Measurements from ENCODE around the gene QPCTL.
A peak's percentile ranks its signal among the peaks of the same experiment; 100 is the strongest.
"Not testable (repeated sequence)": the region's sequence is repeated elsewhere in the genome, so short reads cannot be mapped to it uniquely, and the experiment has no call there.

QPCTL gene

DNA sequence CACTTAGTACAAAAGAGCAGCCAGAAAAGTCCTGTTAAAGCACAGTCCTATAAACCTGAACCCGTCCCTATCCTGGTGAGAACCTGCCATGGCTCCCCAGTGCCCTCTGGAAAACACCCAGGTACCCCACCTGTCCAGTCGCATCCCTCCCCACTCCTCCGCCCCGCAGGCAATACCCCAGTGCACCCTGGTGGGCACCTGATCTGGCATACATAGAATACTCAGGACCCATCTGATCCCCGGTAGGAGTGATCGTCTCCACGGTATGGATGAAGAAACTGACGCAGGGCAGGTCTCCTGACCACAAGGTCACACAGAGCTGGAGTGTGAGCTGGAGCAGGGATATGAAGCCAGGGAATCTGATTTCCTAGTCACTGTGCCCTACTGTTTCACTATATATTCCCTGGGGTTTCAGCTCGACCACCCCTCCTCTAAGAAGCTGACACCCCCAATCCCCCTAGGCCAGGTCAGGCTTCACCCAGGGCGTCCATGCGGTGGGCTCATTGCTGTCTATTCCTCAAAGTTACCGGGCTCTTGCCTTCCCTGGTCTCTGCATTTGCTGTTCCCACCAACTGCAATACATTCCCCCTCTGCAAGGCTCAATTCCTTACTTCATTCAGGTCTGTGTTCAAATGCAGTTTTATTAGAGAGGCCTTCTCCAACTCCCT lies 25.7 kb downstream of the QPCTL start:
- DNase-seq (ENCODE audit: low read depth), result no peak
- peak overlapping the region; percentile 54 for H3K4me3 ChIP-seq (ENCODE audit: low read depth, low read length)
- TF ChIP-seq, protein P1, sequence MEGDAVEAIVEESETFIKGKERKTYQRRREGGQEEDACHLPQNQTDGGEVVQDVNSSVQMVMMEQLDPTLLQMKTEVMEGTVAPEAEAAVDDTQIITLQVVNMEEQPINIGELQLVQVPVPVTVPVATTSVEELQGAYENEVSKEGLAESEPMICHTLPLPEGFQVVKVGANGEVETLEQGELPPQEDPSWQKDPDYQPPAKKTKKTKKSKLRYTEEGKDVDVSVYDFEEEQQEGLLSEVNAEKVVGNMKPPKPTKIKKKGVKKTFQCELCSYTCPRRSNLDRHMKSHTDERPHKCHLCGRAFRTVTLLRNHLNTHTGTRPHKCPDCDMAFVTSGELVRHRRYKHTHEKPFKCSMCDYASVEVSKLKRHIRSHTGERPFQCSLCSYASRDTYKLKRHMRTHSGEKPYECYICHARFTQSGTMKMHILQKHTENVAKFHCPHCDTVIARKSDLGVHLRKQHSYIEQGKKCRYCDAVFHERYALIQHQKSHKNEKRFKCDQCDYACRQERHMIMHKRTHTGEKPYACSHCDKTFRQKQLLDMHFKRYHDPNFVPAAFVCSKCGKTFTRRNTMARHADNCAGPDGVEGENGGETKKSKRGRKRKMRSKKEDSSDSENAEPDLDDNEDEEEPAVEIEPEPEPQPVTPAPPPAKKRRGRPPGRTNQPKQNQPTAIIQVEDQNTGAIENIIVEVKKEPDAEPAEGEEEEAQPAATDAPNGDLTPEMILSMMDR (IDR thresholded peaks at IDR 0.05; ENCODE audit: control insufficient read depth, extremely low read depth, insufficient read depth), result no peak

DNA sequence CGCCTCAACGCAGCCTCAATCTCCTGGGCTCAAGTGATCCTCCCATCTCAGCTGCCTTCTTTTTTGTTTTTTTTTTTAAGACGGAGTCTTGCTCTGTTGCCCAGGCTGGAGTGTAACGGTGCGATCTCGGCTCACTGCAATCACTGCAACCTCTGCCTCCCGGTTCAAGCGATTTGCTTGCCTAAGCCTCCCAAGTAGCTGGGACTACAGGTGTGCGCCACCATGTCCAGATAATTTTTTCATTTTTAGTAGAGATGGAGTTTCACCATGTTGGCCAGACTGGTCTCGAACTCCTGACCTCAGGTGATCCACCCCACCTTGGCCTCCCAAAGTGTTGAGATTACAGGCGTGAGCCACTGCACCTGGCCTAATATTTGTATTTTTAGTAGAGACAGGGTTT lies 27.6 kb downstream of the QPCTL start:
- H3K4me3 ChIP-seq (ENCODE audit: low read depth, low read length); DNase-seq (ENCODE audit: low read depth): not testable (repeated sequence)

DNA sequence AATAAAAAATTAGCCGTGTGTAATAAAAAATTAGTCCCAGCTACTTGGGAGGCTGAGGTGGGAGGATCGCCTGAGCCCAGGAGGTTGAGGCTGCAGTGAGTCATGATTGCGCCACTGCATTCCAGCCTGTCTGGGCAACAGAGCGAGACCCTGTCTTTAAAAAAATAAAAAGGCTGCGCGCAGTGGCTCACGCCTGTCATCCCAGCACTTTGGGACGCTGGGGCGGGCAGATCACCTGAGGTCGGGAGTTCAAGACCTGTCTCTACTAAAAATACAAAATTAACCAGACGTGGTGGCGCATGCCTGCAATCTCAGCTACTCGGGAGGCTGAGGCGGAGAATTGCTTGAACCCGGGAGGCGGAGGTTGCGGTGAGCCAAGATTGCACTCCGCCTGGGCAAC lies 36.2 kb downstream of the QPCTL start:
- DNase-seq (ENCODE audit: low read depth); H3K4me3 ChIP-seq (ENCODE audit: low read depth, low read length): not testable (repeated sequence)

DNA sequence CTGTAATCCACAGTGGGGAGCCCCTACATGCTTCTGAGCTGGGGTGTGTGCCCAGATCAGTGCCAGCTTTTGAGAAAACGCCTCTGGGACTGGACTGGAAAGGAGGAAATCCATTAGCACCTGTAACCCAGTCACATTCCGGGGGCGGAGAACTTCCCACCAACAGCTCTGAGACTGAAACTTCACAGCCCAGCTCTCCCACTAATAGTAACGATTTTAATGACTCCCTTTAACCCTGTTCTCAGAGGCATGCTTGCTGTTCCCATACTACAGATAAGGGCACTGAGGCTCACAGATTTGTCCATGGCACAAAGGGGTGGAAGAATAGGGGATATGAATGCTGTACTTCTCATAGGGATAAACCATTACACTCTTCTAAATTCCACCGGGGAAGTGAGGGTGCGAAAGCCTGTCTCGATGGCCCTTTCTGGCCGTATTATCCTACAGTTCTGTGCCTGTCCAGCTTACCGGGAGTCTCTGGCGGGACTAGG lies 37.4 kb downstream of the QPCTL start:
- peak overlapping the region; percentile 72 for H3K4me3 ChIP-seq (ENCODE audit: low read depth, low read length)
- TF ChIP-seq, protein P1 (IDR thresholded peaks at IDR 0.05; ENCODE audit: control insufficient read depth, extremely low read depth, insufficient read depth), result no peak
- DNase-seq (ENCODE audit: low read depth), result no peak

DNA sequence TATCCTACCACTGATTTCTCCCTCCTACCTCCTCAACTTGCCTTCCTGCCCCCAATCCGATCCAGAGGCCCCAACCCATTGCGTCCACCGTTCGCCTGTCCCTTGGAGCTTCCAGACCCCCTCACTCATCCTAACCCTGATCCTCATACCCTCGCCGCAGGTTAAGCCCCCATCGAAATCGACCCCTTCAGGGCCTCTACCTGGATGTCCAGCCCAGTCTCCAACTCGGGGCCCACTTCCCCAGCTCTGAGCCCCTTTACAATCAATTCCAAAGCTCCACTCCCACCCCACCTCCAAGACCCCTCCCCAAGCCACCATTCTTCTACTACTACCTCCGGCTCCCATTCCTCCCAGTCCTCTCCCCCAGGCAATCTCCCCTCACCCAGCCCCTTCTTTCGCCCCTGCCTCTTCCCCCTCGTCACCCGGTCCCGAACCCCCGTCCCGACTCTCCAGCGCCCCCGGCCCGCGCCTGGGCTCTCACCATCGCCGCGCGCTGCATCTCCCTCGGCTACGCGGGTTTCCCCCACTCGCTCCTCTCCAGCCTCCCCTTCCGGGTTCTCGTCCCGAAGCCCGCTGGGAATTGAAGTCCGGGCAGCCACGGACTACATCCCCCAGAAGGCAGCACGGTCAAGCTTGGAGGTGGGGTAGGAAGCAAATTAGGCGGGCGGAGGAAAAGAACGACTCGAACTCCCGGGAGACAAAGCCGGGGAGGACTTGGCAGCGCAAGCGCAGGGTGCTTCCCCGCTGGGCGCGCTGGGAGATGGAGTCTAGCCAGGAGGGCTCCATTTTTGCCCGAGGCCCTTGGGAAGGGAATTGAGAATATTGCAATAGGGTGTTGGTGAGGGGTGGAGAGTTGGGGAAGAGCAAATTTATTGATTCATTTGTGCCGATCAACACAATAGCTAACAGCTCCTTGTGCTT lies 38.2 kb downstream of the QPCTL start, which contains the start of gene FBXO46:
TSS of gene FBXO46 (minus strand) at position 529 of the 921 bp plus-strand sequence. CDS start 17,401 bp downstream, outside the sequence.
- H3K4me3 ChIP-seq (ENCODE audit: low read depth, low read length), result peak within 1 kb of the TSS; percentile 72
- DNase-seq (ENCODE audit: low read depth), result peak; percentile 85
- TF ChIP-seq, protein P1 (IDR thresholded peaks at IDR 0.05; ENCODE audit: control insufficient read depth, extremely low read depth, insufficient read depth), result no peak

DNA sequence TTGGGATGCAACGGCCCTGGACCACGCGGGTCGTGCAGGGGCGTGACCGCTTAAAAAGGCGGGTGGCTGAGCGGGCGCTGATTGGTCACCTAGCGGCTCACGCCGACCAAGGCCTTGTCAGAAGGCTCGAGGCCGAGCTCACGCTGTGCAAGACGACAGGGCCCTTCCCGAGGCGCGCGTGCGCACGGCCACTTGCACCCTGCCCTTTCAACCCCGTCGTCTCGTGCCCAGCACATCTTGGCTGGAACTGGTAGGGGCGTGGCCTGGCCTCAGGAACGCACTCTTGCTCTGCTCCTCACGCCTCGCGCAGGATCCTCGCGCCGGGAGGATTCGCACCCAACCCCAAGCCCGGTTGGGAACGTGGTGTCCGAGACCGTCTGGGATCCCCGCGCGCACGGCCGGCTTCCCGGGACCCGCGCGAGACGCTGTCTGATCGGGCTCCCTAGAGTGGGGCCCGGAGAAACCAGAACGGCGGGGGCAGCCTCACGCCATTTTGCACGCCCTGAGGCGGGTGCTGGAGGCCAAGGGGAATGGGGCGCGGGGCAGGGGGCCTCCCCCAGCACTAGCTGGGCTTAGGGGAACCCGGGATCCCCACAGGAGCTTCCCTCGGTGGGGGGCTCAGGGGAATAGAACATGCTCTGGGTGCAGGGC lies 40.8 kb downstream of the QPCTL start, which contains the start of gene MEIOSIN:
TSS of gene MEIOSIN (plus strand) at position 280 of the 651 bp plus-strand sequence. CDS start 1,938 bp downstream, outside the sequence.
- H3K4me3 ChIP-seq (ENCODE audit: low read depth, low read length), result no peak within 1 kb of the TSS
- TF ChIP-seq, protein P1 (IDR thresholded peaks at IDR 0.05; ENCODE audit: control insufficient read depth, extremely low read depth, insufficient read depth), result no peak
- DNase-seq (ENCODE audit: low read depth), result no peak

DNA sequence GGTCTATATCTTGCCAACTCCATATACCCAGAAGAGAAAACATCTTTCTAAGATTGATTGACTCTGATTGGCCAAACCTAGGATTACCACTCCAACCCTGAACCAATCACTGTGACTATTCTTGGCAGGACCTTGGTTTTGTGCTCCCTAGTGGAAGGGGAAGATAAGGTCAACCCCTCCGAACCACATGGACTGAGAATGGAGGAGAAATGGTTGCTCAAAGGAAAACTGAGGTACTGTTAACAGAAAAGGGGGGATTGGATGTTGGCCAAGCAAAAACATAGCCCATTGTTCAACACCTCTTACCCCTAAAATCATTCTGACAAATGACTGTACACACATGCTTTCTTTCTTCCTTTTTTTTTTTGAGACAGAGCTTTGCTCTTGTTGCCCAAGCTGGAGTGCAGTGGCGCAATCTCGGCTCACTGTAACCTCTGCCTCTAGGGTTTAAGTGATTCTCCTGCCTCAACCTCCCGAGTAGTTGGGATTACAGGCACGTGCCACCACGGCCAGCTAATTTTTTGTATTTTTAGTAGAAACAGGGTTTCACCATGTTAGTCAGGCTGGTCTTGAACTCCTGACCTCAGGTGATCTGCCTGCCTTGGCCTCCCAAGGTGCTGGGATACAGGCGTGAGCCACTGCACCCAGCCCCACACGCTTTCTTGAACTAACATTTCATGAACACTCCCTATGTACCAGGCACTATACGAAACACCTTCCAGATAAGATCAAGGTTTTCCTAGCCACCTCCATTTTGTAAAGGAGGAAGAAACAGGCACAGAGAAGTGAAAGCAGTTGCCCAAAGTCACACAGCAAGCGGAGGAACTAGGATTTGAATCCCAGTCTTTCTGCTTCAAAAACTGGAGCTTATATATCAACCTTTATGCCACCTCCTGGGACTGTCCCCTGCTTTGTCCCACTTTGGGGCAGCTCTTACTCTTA lies 47.3 kb downstream of the QPCTL start:
- no peak for DNase-seq (ENCODE audit: low read depth)
- TF ChIP-seq, protein P1 (IDR thresholded peaks at IDR 0.05; ENCODE audit: control insufficient read depth, extremely low read depth, insufficient read depth), result no peak
- no peak overlapping the region for H3K4me3 ChIP-seq (ENCODE audit: low read depth, low read length)
